ENCODE data around the gene LITAF.

GRCh38 chr16:11506741-11507305, 79.9 kb downstream of the LITAF start:
- TF ChIP-seq CTCF (IDR thresholded peaks at IDR 0.05) (no peak), EZH2 (IDR thresholded peaks at IDR 0.05) (no peak), EZH2phosphoT487 (IDR thresholded peaks at IDR 0.05) (no peak)

Data from neural progenitor cell (in vitro differentiated cells).